ENCODE measurements around the gene GRIP1. TPM values are rescaled to one million over a fixed set of nuclear protein-coding genes. Genes with fewer than 3 reads are reported as not detected.

The GRIP1 gene
- total and polyA plus RNA-seq, 2 donors (not counting 3 experiments of a cell fraction or from before 2014, with no cell fraction given), result 0.04 to 0.69 TPM

- Histone ChIP-seq H3K9ac (replicated peaks; ENCODE audit: extremely low read depth, insufficient read depth, low read length) (no peak overlapping the region), H2AFZ (ENCODE audit: low read depth, low read length) (no peak overlapping the region), H3K27me3 (ENCODE audit: control insufficient read depth in 2 of 2, insufficient read depth in 2 of 2, low read length in 2 of 2) (no peaks in the 10 kb centered on the region), H3K4me1 (ENCODE audit: control insufficient read depth, extremely low read depth, insufficient read depth, low read length) (peaks cover 10% of the 10 kb centered on the region), H3K79me2 (ENCODE audit: control insufficient read depth, insufficient read depth, low read length) (no peaks in the 10 kb centered on the region), H3K9me1 (replicated peaks; ENCODE audit: control insufficient read depth, extremely low read depth, insufficient read depth, low read length) (no peaks in the 10 kb centered on the region), H3K36me3 (ENCODE audit: control insufficient read depth in 2 of 2, extremely low read depth in 1 of 2, insufficient read depth in 2 of 2, low read length in 2 of 2) (no peaks in the 10 kb centered on the region), H3K9me3 (replicated peaks; ENCODE audit: control insufficient read depth, insufficient read depth, low read length) (no peaks in the 10 kb centered on the region), H3K4me2 (ENCODE audit: insufficient read depth, low read length) (no peak overlapping the region), H3K27ac (ENCODE audit: insufficient read depth, low read depth, low read length) (no peak overlapping the region), H3K4me3 (replicated peaks in 1 of 3; ENCODE audit: insufficient read depth in 1 of 3, low read depth in 1 of 3, low read length in 3 of 3) (no peak overlapping the region), H4K20me1 (replicated peaks; ENCODE audit: control insufficient read depth, extremely low read depth, insufficient read depth, low read length) (no peaks in the 10 kb centered on the region)
- intact Hi-C loops (cut with micrococcal nuclease) (loop anchor here (10.0 kb wide), 1 partner anchor 67 kb away; no protein-coding TSS in a partner anchor), dilution Hi-C loops (cut with MboI; ENCODE audit: extremely low pct_ligation_motif_present, low sequenced_read_pairs) (no loop called here)
- ChIA-PET CTCF (no interaction called here), POLR2A (no interaction called here)
- DNase-seq (ENCODE audit: low read depth, low spot score) (no peak), FAIRE-seq (no peak)
- TF ChIP-seq MYC (IDR thresholded peaks at IDR 0.05; ENCODE audit: low read depth, low read length), result no peak
- no peak for TF ChIP-seq FOS (IDR thresholded peaks at IDR 0.05; ENCODE audit: borderline replicate concordance, insufficient read depth, low read length)
- no peak for TF ChIP-seq CTCF (IDR thresholded peaks at IDR 0.05; ENCODE audit: extremely low read depth in 1 of 2, insufficient read depth in 1 of 2, low read depth in 1 of 2, low read length in 2 of 2)
- TF ChIP-seq EZH2 (IDR thresholded peaks at IDR 0.05; ENCODE audit: borderline replicate concordance, low read depth, low read length, severe bottlenecking), result no peak
- TF ChIP-seq JUN (IDR thresholded peaks at IDR 0.05; ENCODE audit: borderline replicate concordance, insufficient read depth, insufficient read length, low read depth), result no peak
- no peak for TF ChIP-seq MAX (IDR thresholded peaks at IDR 0.05; ENCODE audit: insufficient read depth, insufficient read length)
- no peak for TF ChIP-seq POLR2AphosphoS5 (IDR thresholded peaks at IDR 0.05; ENCODE audit: insufficient read depth, low read depth, low read length)
- no peak for TF ChIP-seq GATA2 (IDR thresholded peaks at IDR 0.05; ENCODE audit: insufficient read depth, insufficient read length, low read depth, low read length)
- TF ChIP-seq POLR2A (IDR thresholded peaks at IDR 0.05; ENCODE audit: low read depth, low read length), result no peak
- BruUV-seq (replicated peaks), result no TSS peak
Observed at GRCh38 chr12:66661357-66661756, 17.5 kb downstream of the GRIP1 start.

Measured in endothelial cell of umbilical vein (primary cell).